ENCODE measurements around the gene NOP14.

The NOP14 gene

DNA sequence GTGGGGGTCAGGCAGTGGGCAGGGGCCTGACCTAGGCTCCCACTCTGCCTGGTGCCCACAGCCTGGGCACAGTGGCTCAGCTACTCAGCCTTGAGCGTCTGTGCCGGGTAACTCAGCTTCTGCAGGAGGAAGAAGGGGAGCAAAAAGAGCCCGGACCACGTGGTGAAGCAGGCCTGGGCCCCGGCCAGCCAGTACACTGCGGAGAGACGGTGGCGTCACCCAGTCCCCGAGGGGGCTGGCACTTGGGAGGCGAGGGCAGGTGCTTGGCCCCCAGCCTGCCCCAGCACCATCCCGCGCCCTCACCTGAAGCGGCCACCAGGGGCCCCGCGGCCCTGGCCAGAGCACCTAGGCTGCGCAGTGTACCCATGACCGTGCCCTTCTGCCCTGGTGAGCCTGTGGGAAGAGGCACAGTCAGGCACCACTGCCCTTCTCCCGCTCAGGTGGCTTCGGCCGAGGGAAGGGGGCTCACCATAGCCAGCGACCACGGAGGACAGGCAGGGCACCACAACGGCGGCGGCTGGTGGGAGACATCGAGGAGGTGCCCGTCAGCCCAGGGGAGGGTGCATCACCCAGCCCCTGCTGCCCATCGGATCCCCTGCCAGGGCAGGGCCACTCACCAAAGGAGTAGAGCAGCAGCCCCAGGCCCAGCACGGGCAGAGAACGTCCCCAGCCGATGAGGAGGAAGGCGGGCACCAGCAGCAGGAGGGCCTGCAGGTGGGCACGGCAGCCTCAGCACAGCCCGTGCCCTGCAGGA is 32.3 kb downstream of the NOP14 start:
- in situ Hi-C loops (cut with MboI; ENCODE audit: low sequenced_read_pairs, unreplicated experiment) = no loop called here
- TF ChIP-seq, protein P1, sequence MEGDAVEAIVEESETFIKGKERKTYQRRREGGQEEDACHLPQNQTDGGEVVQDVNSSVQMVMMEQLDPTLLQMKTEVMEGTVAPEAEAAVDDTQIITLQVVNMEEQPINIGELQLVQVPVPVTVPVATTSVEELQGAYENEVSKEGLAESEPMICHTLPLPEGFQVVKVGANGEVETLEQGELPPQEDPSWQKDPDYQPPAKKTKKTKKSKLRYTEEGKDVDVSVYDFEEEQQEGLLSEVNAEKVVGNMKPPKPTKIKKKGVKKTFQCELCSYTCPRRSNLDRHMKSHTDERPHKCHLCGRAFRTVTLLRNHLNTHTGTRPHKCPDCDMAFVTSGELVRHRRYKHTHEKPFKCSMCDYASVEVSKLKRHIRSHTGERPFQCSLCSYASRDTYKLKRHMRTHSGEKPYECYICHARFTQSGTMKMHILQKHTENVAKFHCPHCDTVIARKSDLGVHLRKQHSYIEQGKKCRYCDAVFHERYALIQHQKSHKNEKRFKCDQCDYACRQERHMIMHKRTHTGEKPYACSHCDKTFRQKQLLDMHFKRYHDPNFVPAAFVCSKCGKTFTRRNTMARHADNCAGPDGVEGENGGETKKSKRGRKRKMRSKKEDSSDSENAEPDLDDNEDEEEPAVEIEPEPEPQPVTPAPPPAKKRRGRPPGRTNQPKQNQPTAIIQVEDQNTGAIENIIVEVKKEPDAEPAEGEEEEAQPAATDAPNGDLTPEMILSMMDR (IDR thresholded peaks at IDR 0.05; ENCODE audit: borderline replicate concordance, control extremely low read depth, extremely low read depth, insufficient read depth, missing control alignments) = no peak
- DNase-seq (ENCODE audit: low spot score) = no peak

DNA sequence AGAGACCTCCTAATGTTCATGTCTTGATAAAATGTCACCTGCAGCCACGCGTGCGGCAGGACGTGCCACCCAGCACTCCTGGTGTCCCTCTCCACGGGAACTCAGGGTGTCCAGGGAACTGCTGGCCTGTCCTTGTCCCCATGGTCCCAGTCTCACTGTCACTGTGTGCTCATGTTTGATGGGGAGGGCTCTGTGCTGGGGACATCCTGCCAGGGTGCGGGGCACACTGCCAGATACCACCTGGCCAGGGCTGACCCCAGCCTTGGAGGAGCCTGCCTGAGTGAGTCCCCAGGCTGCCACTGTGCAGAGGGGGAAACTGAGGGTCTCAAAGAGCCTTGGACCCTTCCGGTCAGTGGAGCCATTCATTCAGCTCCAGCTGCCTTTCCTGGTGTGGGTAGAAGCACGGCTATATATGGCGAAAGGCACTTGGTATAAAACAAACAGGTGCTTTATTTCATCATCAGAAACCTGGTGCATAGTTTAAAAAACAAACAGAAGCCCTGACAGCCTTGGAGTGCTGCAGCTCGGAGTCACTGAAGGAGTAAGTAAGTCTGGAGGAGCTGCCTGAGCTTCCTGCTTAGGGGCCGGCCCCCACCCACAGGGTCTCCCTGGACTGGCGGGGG is 33.0 kb downstream of the NOP14 start:
- in situ Hi-C loops (cut with MboI; ENCODE audit: low sequenced_read_pairs, unreplicated experiment) = no loop called here
- TF ChIP-seq, protein P1 (IDR thresholded peaks at IDR 0.05; ENCODE audit: borderline replicate concordance, control extremely low read depth, extremely low read depth, insufficient read depth, missing control alignments) = no peak
- DNase-seq (ENCODE audit: low spot score) = no peak

GRCh38 chr4:2929469-2929868 is 33.7 kb downstream of the NOP14 start:
- in situ Hi-C loops (cut with MboI; ENCODE audit: low sequenced_read_pairs, unreplicated experiment) = loop anchor here (5.0 kb wide), 1 partner anchor 162 kb away; no protein-coding TSS in a partner anchor
- TF ChIP-seq, protein P1 (IDR thresholded peaks at IDR 0.05; ENCODE audit: borderline replicate concordance, control extremely low read depth, extremely low read depth, insufficient read depth, missing control alignments) = no peak
- DNase-seq (ENCODE audit: low spot score) = no peak

DNA sequence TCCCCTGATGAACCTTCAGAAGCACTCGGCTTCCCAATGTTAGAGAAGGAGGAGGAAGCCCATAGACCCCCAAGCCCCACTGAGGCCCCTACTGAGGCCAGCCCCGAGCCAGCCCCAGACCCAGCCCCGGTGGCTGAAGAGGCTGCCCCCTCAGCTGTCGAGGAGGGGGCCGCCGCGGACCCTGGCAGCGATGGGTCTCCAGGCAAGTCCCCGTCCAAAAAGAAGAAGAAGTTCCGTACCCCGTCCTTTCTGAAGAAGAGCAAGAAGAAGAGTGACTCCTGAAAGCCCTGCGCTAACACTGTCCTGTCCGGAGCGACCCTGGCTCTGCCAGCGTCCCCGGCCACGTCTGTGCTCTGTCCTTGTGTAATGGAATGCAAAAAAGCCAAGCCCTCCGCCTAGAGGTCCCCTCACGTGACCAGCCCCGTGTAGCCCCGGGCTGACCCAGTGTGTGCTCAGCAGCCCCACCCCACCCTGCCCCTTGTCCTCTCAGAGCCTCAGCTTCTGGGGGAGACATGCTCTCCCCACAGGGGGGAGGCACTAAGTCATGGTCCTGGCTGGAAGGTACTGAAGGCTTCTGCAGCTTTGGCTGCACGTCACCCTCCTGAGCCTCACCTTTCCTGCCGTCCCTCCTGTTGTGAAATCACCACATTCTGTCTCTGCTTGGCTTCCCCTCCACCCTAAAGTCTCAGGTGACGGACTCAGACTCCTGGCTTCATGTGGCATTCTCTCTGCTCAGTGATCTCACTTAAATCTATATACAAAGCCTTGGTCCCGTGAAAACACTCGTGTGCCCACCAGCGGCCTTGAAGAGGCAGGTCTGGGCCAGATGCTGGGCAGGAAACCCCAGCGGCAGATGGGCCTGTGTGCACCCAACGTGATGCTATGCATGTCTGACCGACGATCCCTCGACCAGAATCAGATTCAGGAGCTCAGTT is 34.7 kb downstream of the NOP14 start:
- no peak for DNase-seq (ENCODE audit: low spot score)
- in situ Hi-C loops (cut with MboI; ENCODE audit: low sequenced_read_pairs, unreplicated experiment) = loop anchor here (5.0 kb wide), 1 partner anchor 161 kb away; no protein-coding TSS in a partner anchor
- TF ChIP-seq, protein P1 (IDR thresholded peaks at IDR 0.05; ENCODE audit: borderline replicate concordance, control extremely low read depth, extremely low read depth, insufficient read depth, missing control alignments) = no peak

DNA sequence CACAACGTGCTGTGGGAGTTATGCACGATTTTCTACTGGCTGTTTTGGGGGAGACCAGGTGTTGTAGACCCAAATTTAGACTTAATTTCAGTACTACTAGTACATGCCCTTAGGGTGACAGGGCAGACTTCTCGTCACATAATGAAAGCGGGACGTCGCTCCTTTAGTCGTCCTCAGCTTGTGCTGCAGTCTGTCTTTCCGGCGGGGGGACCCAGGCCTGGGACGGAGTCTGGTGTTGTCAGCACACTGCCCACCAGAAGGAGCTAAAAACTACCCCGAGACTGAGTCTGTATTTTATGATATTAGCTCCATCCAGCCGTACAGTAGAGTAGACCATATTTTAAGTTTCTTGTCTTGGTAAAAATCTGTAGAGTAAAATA is 35.5 kb downstream of the NOP14 start:
- TF ChIP-seq, protein P1 (IDR thresholded peaks at IDR 0.05; ENCODE audit: borderline replicate concordance, control extremely low read depth, extremely low read depth, insufficient read depth, missing control alignments) = no peak
- in situ Hi-C loops (cut with MboI; ENCODE audit: low sequenced_read_pairs, unreplicated experiment) = loop anchor here (5.0 kb wide), 1 partner anchor 160 kb away; no protein-coding TSS in a partner anchor

More for the DNA sequence above, 35.5 kb downstream of the NOP14 start:
- no peak for DNase-seq (ENCODE audit: low spot score)
